Fibroblast of skin of abdomen (primary cell): ENCODE measurements around the gene PUSL1.

Experiments used
- DNase-seq: peaks from one replicate; pipeline ENCODE4 v3.0.0-alpha.2; 2013

Gene PUSL1

DNA sequence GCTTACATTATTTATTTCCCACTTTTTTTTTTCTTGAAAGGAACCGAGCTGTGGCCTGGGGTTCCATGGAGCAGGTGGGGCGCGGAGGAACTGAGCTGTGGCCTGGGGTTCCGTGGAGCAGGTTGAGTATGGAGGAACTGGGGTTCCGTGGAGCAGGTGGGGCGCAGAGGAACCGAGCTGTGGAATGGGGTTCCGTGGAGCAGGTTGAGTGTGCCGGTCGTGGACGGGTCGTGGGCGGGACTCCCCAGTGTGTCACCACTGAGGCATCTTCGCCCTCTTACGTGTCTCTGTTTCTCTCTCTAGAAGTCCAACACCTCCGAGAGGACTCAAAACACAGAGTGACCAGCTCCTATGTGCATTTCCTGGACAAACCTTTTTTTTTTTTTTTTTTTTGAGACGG is 29.4 kb upstream of the PUSL1 start:
- DNase-seq = no peak

GRCh38 chr1:1280782-1281481 is 27.5 kb upstream of the PUSL1 start:
- no peak for DNase-seq

- no peak for DNase-seq
Observed at GRCh38 chr1:1281533-1282321, 26.7 kb upstream of the PUSL1 start.

DNA sequence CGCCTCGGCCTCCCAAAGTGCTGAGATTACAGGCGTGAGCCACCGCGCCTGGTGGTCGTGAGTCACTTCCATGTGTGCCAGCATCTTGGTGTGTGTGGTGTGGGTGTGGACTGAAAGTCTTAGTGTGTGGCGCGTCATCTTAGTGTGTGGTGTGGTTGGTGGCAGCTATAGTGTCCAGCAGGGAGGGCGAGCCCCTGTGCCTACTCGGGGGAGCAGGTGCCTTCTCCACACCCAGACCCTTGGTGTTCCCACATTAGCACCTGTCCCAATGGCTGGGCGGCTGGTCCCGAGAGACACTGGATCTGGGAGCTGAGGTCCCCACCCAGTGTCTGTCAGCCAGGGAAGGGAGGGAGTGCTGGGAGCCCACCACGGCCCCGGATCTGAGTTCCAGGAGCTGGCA is 25.4 kb upstream of the PUSL1 start:
- no peak for DNase-seq

DNA sequence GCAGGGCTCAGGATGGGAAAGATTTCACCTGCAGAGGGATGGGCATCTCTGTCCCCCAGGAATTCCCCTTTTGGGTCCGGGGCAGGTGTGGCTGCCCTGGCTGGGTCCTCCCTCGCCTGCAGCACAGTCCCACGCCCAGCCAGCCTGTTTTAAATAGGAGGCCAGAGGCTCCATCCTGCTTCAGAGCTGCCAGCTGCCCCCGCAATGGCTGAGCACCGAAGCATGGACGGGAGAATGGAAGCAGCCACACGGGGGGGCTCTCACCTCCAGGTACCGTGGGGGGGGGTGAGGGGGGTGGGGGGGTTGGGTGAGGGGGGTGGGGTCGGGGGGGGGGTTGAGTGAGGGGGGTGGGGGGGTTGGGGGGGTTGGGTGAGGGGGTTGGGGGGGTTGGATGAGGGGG is 24.6 kb upstream of the PUSL1 start:
- no peak for DNase-seq

DNA sequence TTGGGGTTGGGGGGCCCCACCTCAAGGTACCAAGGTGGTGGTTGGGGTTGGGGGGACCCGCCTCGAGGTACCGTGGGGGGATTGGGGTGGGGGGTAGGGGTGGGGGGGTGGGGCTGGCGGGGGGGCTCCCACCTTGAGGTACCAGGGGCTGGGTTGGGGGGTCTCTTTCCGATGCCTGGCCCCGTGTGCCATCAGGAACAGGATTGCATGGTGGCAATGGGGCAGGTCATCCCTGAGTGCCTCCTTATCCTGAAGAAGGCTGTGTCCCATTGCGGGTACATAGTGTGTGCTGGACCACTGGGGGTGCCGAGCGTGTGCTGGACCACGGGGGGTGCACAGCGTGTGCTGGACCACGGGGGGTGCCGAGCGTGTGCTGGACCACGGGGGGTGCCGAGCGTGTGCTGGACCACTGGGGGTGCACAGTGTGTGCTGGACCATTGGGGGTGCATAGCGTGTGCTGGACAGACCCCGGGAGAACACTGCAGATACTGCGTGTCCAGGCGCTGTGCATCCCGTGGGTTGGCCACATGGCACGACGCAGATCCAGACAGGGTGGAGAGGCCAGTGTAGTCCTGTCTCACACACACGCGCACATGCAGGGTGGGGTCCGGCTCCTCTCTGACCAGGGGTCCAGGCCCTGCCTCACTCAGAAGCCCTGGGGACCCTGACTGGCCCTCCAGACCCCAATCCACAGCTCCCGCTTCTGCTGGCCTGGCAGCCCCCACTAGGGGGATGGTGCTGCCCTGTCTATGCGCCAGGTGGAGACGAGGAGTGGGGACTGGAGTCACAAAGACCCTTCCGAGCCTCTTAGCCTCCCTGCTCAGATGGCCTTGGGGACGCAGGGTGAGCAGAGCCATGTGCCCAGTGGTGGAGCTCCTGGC is 23.9 kb upstream of the PUSL1 start:
- no peak for DNase-seq

- DNase-seq = no peak
Observed at GRCh38 chr1:1285102-1285571, 23.3 kb upstream of the PUSL1 start.

GRCh38 chr1:1285611-1286311 is 22.6 kb upstream of the PUSL1 start:
- no peak for DNase-seq

GRCh38 chr1:1286313-1287261 is 21.8 kb upstream of the PUSL1 start:
- DNase-seq = no peak

GRCh38 chr1:1287288-1288110 is 20.9 kb upstream of the PUSL1 start:
- DNase-seq = no peak

GRCh38 chr1:1290238-1290731 is 18.1 kb upstream of the PUSL1 start:
- peak; percentile 36 for DNase-seq

GRCh38 chr1:1291023-1291528 is 17.3 kb upstream of the PUSL1 start:
- DNase-seq = no peak

DNA sequence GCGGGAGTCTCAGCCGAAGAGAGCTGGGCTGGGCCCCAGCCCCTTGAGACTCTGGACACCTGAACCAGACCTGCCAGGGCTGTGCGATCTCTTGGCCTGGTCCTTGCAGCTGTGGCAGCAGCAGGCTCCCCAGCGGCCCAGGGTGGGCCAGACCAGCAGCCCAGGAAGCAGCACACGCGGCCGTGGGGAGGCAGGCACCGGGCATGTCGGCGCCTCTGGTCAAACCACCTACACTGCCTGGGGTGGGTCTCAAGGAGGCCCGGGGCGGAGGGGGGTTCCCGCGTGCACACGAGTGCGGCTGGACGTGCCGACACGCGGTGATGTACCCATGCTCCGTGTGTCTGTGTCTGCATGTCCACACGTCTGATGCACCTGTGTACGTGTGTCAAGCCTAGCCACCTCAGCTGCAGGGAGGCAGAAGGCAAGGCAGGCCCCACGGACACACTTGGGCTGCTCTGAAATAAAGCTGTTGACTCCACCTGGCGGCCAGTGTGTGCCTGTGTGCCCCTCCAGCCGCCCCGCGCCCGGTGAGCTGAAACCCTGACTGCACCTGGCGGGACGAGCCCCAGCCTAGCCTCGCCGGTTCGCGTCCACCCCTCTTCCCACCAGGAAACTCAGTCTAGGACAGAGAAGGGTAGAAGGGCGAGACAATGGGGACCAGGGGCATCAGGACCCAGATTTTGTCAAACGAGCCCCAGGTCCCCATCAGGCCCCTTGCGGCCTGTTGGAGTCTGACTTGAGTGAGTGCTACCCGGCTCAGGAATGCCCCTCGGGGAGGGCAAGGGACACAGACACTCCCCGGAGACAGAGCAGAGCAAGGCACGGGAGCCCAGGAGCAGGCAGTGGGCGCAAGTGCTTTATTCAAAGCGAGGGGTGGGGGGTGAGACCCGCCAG is 16.6 kb upstream of the PUSL1 start:
- DNase-seq = peak; percentile 61

GRCh38 chr1:1292442-1292779 is 16.0 kb upstream of the PUSL1 start:
- no peak for DNase-seq

- no peak for DNase-seq
Observed at GRCh38 chr1:1292851-1293250, 15.5 kb upstream of the PUSL1 start.

GRCh38 chr1:1293263-1294249 is 14.8 kb upstream of the PUSL1 start:
- no peak for DNase-seq

DNA sequence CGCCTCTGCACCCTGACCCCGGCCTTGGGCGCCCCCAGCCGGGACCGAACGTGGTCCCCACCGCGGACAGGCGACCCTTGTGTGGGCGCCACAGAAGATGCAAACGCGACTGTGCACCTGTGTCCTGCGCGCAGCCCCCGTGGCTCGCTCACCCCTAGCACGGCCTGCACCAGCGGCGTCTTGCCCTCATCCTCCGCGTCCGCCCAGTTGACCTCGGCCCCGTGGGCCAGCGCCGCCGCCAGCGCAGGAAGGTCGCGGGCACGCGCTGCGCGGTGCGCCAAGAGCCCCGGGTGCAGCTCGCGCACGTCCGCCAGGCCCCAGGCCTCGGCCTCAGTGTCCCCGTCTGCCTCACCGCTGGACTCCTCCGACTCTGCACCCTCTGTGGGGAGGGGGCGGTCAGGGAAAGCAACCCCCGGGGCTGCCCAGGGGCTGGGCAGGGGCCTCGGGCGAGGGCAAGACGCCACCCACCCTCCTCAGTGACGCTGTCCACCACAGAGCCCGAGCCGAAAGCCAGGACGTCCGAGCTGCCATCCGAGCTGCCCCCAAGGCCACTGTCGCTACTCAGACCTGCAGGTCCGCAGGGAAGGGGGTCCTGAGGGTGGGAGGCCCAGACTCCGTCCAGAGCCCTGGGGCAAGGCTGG is 14.0 kb upstream of the PUSL1 start:
- no peak for DNase-seq
